ENCODE measurements around the gene STX8. TPM values are rescaled to one million over a fixed set of nuclear protein-coding genes. Genes with fewer than 3 reads are reported as not detected.
"Not testable (repeated sequence)": the region's sequence is repeated elsewhere in the genome, so short reads cannot be mapped to it uniquely, and the experiment has no call there.

STX8 gene
- total RNA-seq, 2 experiments from 2014 or later = 57.9 to 74.2 TPM

- Mint-ChIP-seq H3K27me3 (no peaks in the 10 kb centered on the region), H3K4me1 (no peaks in the 10 kb centered on the region), H3K36me3 (no peaks in the 10 kb centered on the region), H3K9me3 (ENCODE audit: low read depth) (no peaks in the 10 kb centered on the region), H3K27ac (no peak overlapping the region), H3K4me3 (no peak overlapping the region)
- ATAC-seq = no peak
- CTCF ChIA-PET = interaction anchor here (1.3 kb wide), 1 partner anchor 12 kb away, joined by 3 read pairs; no protein-coding TSS in a partner anchor
- DNase-seq = no peak
These were observed 219.8 kb downstream of the STX8 start for GRCh38 chr17:9355846-9356245.

DNA sequence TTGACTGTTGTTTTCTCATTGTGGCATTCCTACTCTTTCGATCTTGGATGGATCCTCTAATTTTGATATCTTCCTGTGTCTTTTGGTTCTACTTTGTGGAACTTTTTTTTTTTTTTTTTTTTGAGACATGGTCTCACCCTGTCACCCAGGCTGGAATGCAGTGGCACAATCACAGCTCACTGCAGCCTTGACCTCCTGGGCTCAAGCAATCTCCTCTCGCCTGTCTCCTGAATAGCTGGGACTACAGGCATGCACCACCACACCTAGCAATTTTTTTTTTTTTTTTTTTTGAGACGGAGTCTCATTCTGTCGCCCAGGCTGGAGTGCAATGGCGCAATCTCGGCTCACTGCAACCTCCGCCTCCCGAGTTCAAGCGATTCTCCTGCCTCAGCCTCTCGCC lies 220.4 kb downstream of the STX8 start:
- not testable (repeated sequence) for H3K36me3 Mint-ChIP-seq; H3K9me3 Mint-ChIP-seq (ENCODE audit: low read depth); DNase-seq

GRCh38 chr17:9350080-9350479 lies 225.5 kb downstream of the STX8 start:
- no peaks in the 10 kb centered on the region for H3K9me3 Mint-ChIP-seq (ENCODE audit: low read depth)
- DNase-seq (no peak), ATAC-seq (no peak)
- no peaks in the 10 kb centered on the region for H3K36me3 Mint-ChIP-seq
- H3K27me3 Mint-ChIP-seq = no peaks in the 10 kb centered on the region
- H3K4me3 Mint-ChIP-seq = no peak overlapping the region
- peaks cover 8% of the 10 kb centered on the region for H3K4me1 Mint-ChIP-seq
- CTCF ChIA-PET = no interaction called here
- no peak overlapping the region for H3K27ac Mint-ChIP-seq

More for the DNA sequence above, 220.4 kb downstream of the STX8 start:
- H3K4me3 Mint-ChIP-seq, ATAC-seq, H3K27ac Mint-ChIP-seq, CTCF ChIA-PET, H3K27me3 Mint-ChIP-seq, H3K4me1 Mint-ChIP-seq: not testable (repeated sequence)

- no peaks in the 10 kb centered on the region for H3K27me3 Mint-ChIP-seq
- CTCF ChIA-PET = no interaction called here
- H3K36me3 Mint-ChIP-seq = no peaks in the 10 kb centered on the region
- H3K4me1 Mint-ChIP-seq = peaks cover 8% of the 10 kb centered on the region
- H3K9me3 Mint-ChIP-seq (ENCODE audit: low read depth) = no peaks in the 10 kb centered on the region
- H3K4me3 Mint-ChIP-seq = no peak overlapping the region
- no peak overlapping the region for H3K27ac Mint-ChIP-seq
- ATAC-seq (no peak), DNase-seq (no peak)
These were observed 229.2 kb downstream of the STX8 start for GRCh38 chr17:9346296-9346926.

DNA sequence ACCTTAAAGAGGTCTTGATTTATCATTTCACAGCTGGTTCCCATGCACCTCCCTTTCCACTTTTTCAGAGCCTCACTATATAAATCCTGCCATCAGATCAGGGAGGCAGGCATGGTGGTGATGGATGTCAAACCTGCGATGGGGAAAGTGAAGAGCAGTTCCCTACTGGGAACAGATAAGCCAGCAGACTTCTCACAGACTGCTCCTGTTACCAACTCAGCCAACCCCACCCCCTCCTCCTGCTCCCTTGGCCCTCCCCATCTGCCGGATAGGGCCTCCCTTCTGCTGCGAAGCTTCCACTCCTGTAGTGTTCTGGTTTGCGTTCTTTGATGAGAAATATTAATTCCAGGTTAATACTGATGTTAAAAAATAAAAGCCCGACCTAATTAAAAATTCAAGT lies 232.1 kb downstream of the STX8 start:
- no peak overlapping the region for H3K4me3 Mint-ChIP-seq
- H3K36me3 Mint-ChIP-seq = no peaks in the 10 kb centered on the region
- ATAC-seq (no peak), DNase-seq (no peak)
- H3K27me3 Mint-ChIP-seq = no peaks in the 10 kb centered on the region
- H3K9me3 Mint-ChIP-seq (ENCODE audit: low read depth) = peaks cover 2% of the 10 kb centered on the region
- peaks cover 8% of the 10 kb centered on the region for H3K4me1 Mint-ChIP-seq
- H3K27ac Mint-ChIP-seq = no peak overlapping the region
- CTCF ChIA-PET = interaction anchor here (1.5 kb wide), 1 partner anchor 13 kb away, joined by 3 read pairs; no protein-coding TSS in a partner anchor

DNA sequence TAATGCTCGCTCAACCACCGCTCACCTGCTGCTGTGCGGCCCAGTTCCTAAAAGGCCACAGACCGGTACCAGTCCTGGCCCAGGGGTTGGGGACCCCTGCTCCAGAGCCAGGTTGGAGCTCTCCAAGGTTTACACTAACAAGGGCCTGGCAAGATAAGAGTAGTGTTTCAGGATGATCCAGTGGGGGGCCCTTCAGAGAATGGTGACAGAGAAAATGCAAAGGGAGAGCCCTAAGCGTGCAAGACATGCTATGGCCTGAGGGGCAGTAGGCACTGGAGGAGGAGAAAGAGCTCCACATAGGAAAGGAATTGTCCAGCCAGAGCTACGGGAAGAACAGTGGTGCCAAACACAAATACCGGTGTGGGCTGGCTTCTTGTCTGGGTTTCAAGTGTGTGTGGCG lies 233.4 kb downstream of the STX8 start:
- peaks cover 4% of the 10 kb centered on the region for H3K9me3 Mint-ChIP-seq (ENCODE audit: low read depth)
- no peak overlapping the region for H3K27ac Mint-ChIP-seq
- CTCF ChIA-PET = no interaction called here
- no peak for ATAC-seq
- DNase-seq = no peak
- H3K27me3 Mint-ChIP-seq = no peaks in the 10 kb centered on the region
- H3K36me3 Mint-ChIP-seq = no peaks in the 10 kb centered on the region
- H3K4me1 Mint-ChIP-seq = peaks cover 8% of the 10 kb centered on the region
- H3K4me3 Mint-ChIP-seq = no peak overlapping the region

DNA sequence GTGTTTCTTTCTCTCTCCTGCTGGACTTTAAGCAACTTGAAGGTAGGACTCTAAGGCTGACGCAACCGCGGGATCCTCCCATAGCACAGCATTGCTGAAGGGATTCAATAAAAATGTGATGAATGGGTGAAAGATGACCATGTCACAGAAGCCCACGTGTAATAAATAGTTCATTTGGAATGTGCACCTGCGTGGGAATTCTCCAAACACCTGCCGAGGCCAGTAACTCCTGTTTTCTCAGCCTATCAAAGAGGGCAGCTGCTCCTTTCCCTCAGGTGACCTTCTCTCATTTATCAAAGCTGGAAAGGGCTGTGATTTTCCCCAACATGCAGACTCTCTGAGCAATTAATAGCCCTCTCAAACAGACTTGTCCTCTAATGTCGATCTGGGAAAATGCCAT lies 235.7 kb downstream of the STX8 start:
- no peaks in the 10 kb centered on the region for H3K4me1 Mint-ChIP-seq
- H3K36me3 Mint-ChIP-seq = peaks cover 5% of the 10 kb centered on the region
- CTCF ChIA-PET = no interaction called here
- no peak overlapping the region for H3K27ac Mint-ChIP-seq
- no peaks in the 10 kb centered on the region for H3K27me3 Mint-ChIP-seq
- no peak overlapping the region for H3K4me3 Mint-ChIP-seq
- DNase-seq = no peak
- ATAC-seq = no peak
- H3K9me3 Mint-ChIP-seq (ENCODE audit: low read depth) = peaks cover 10% of the 10 kb centered on the region

DNA sequence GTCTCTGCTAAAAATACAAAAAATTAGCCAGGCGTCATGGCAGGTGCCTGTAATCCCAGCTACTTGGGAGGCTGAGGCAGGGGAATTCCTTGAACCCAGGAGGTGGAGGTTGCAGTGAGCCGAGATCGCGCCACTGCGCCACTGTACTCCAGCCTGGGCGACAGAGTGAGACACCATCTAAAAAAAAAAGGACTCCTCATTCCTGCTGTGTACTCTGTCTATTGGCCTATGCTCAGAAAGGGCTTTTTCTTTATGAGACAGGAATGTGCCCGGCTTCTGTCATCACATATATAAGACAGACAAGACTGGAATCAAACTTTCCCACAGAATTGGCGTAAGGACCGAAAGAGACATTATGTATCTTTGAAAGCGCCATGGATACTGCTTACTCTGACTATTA lies 236.1 kb downstream of the STX8 start:
- H3K27me3 Mint-ChIP-seq, ATAC-seq, CTCF ChIA-PET, H3K27ac Mint-ChIP-seq, H3K36me3 Mint-ChIP-seq, H3K4me1 Mint-ChIP-seq, DNase-seq, H3K4me3 Mint-ChIP-seq: not testable (repeated sequence)
- H3K9me3 Mint-ChIP-seq (ENCODE audit: low read depth) = peaks cover 15% of the 10 kb centered on the region

DNA sequence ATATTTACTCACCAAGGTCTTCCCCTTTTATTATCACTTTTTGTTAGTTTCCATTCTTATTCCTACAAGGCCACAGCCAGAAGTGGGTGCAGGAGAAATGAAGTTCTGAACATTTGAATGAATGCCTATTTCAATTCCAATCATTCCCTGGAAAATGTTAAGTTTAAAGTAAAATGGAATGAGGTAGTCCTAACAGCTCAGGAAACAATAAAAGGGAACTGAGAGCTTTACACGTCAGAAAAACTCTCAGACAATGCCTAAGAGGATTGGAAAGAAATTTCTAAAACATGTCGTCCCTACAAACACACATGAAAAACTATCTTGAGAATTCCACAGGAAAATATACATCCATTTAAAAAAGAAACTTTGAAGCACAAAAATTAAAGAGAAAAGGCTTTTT lies 238.8 kb downstream of the STX8 start:
- Mint-ChIP-seq H3K27me3 (no peaks in the 10 kb centered on the region), H3K4me3 (no peak overlapping the region), H3K4me1 (no peaks in the 10 kb centered on the region), H3K36me3 (peaks cover 12% of the 10 kb centered on the region), H3K9me3 (ENCODE audit: low read depth) (peaks cover 17% of the 10 kb centered on the region), H3K27ac (no peak overlapping the region)
- no peak for ATAC-seq
- CTCF ChIA-PET = no interaction called here
- DNase-seq = no peak

GRCh38 chr17:9334536-9335446 lies 240.8 kb downstream of the STX8 start:
- Mint-ChIP-seq H3K36me3 (peaks cover 12% of the 10 kb centered on the region), H3K27ac (no peak overlapping the region), H3K9me3 (ENCODE audit: low read depth) (peaks cover 17% of the 10 kb centered on the region), H3K4me1 (no peaks in the 10 kb centered on the region), H3K4me3 (no peak overlapping the region), H3K27me3 (no peaks in the 10 kb centered on the region)
- ATAC-seq = no peak
- CTCF ChIA-PET = no interaction called here
- no peak for DNase-seq

- H3K36me3 Mint-ChIP-seq = peaks cover 12% of the 10 kb centered on the region
- CTCF ChIA-PET = no interaction called here
- H3K4me3 Mint-ChIP-seq = no peak overlapping the region
- H3K27ac Mint-ChIP-seq = no peak overlapping the region
- no peaks in the 10 kb centered on the region for H3K27me3 Mint-ChIP-seq
- no peak for DNase-seq
- H3K9me3 Mint-ChIP-seq (ENCODE audit: low read depth) = peaks cover 13% of the 10 kb centered on the region
- no peaks in the 10 kb centered on the region for H3K4me1 Mint-ChIP-seq
- ATAC-seq = no peak
These were observed 243.5 kb downstream of the STX8 start for GRCh38 chr17:9332132-9332494.

- DNase-seq (no peak), ATAC-seq (no peak)
- Mint-ChIP-seq H3K4me1 (no peaks in the 10 kb centered on the region), H3K27me3 (no peaks in the 10 kb centered on the region), H3K4me3 (no peak overlapping the region), H3K36me3 (peaks cover 12% of the 10 kb centered on the region), H3K27ac (no peak overlapping the region), H3K9me3 (ENCODE audit: low read depth) (peaks cover 13% of the 10 kb centered on the region)
- CTCF ChIA-PET = no interaction called here
These were observed 244.1 kb downstream of the STX8 start for GRCh38 chr17:9331279-9332131.

DNA sequence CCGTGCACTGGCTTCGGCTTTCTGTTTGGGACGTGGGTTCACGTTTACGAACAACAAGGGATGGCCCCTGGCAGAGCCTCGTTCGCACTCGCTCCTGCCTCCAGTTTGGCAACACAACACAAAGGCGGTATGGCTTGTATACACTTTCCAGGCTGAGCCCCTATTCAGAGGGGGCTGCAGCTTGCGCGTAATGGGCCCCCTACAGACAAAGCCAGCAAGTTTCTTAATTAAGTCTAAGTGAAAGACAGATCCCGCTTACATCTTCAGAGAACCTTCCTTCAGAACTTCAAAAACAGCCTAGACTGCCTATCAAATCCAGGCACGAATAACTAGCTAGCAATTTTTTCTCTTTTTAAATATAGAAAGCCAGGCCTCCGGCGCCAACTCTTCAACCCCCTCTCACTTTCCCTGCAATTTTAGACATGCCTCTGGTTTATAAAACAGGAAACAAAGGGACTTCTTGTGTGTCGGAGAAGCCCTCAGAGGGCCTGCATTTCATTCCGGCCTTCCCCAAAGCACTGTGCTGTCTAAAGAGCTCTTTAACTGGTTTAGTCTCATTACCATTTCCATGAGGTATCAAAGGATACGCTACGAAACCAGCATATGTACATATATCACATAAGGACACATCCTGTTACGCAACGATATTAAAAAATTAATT lies 244.9 kb downstream of the STX8 start:
- ATAC-seq = no peak
- no peak overlapping the region for H3K27ac Mint-ChIP-seq
- H3K36me3 Mint-ChIP-seq = peaks cover 12% of the 10 kb centered on the region
- no peaks in the 10 kb centered on the region for H3K27me3 Mint-ChIP-seq
- H3K4me1 Mint-ChIP-seq = no peaks in the 10 kb centered on the region
- DNase-seq = no peak
- CTCF ChIA-PET = no interaction called here
- peaks cover 12% of the 10 kb centered on the region for H3K9me3 Mint-ChIP-seq (ENCODE audit: low read depth)
- no peak overlapping the region for H3K4me3 Mint-ChIP-seq
